H9 (cell line): ENCODE measurements around the gene DCAF12. TPM values are rescaled to one million over a fixed set of nuclear protein-coding genes. Genes with fewer than 3 reads are reported as not detected.

Source experiments
- DNase-seq: peaks from one replicate; pipeline ENCODE4 v3.0.0-alpha.2; 2017
- H2AFZ ChIP-seq: one replicate; pipeline ENCODE4 v1.6.1; 2013; ENCODE audit warnings: mild to moderate bottlenecking, low read length, control low read depth, moderate library complexity
- H2AK5ac ChIP-seq: 2 replicates; pipeline ENCODE4 v1.6.1; 2013; ENCODE audit warnings: low read length, control low read depth, mixed read lengths; ENCODE audit not compliant: insufficient read length
- H2BK120ac ChIP-seq: one replicate; pipeline ENCODE4 v1.6.1; 2013; ENCODE audit warnings: low read depth, mild to moderate bottlenecking, low read length, control low read depth, inconsistent platforms; ENCODE audit not compliant: poor library complexity, severe bottlenecking
- H2BK12ac ChIP-seq: 2 replicates; pipeline ENCODE4 v1.6.1; 2013; ENCODE audit warnings: low read length, control low read depth, mixed read lengths, low read depth; ENCODE audit not compliant: insufficient read length
- H2BK15ac ChIP-seq: 2 replicates; pipeline ENCODE4 v1.6.1; 2013; ENCODE audit warnings: low read depth, low read length, control low read depth
- H2BK20ac ChIP-seq: one replicate; pipeline ENCODE4 v1.6.1; 2013; ENCODE audit warnings: low read depth, mild to moderate bottlenecking, low read length, control low read depth, inconsistent platforms; ENCODE audit not compliant: poor library complexity, severe bottlenecking
- H2BK5ac ChIP-seq: 2 replicates; pipeline ENCODE4 v1.6.1; 2013; ENCODE audit warnings: low read length, control low read depth, mixed read lengths; ENCODE audit not compliant: insufficient read length
- H3K14ac ChIP-seq: 2 replicates; pipeline ENCODE4 v1.6.1; 2013; ENCODE audit warnings: low read length, control low read depth; ENCODE audit not compliant: insufficient read depth
- H3K18ac ChIP-seq: 2 replicates; pipeline ENCODE4 v1.6.1; 2013; ENCODE audit warnings: low read depth, mild to moderate bottlenecking, mixed read lengths, low read length, control low read depth; ENCODE audit not compliant: insufficient read length
- H3K23ac ChIP-seq: 2 replicates; pipeline ENCODE4 v1.6.1; 2013; ENCODE audit warnings: low read length, control low read depth, mixed read lengths, low read depth; ENCODE audit not compliant: insufficient read length
- H3K23me2 ChIP-seq: 2 replicates; pipeline ENCODE4 v1.6.1; 2013; ENCODE audit warnings: low read depth, mild to moderate bottlenecking, mixed read lengths, low read length, control low read depth; ENCODE audit not compliant: insufficient read length, poor library complexity, severe bottlenecking
- H3K27ac ChIP-seq: 2 replicates; pipeline ENCODE4 v1.5.1; 2013; ENCODE audit warnings: low read length, control low read depth, mixed read lengths, low read depth; ENCODE audit not compliant: insufficient read length
- H3K27me3 ChIP-seq: 2 replicates; pipeline ENCODE4 v1.6.1; 2013; ENCODE audit warnings: low read length, control low read depth, inconsistent platforms; ENCODE audit not compliant: insufficient read depth
- H3K4ac ChIP-seq: 2 replicates; pipeline ENCODE4 v1.6.1; 2013; ENCODE audit warnings: low read depth, mild to moderate bottlenecking, control low read depth, inconsistent platforms, low read length, moderate library complexity
- H3K4me1 ChIP-seq: 2 replicates; pipeline ENCODE4 v1.6.1; 2013; ENCODE audit warnings: low read length, control low read depth, inconsistent platforms; ENCODE audit not compliant: insufficient read depth
- H3K4me2 ChIP-seq: 2 replicates; pipeline ENCODE4 v1.6.1; 2013; ENCODE audit warnings: low read length, control low read depth, mixed read lengths; ENCODE audit not compliant: insufficient read length, insufficient read depth
- H3K56ac ChIP-seq: 2 replicates; pipeline ENCODE4 v1.6.1; 2013; ENCODE audit warnings: low read depth, mild to moderate bottlenecking, mixed read lengths, low read length, control low read depth; ENCODE audit not compliant: insufficient read length
- H3K79me1 ChIP-seq: 2 replicates; pipeline ENCODE4 v1.6.1; 2013; ENCODE audit warnings: low read depth, mild to moderate bottlenecking, moderate library complexity, low read length, control low read depth, inconsistent platforms; ENCODE audit not compliant: insufficient read depth, poor library complexity, severe bottlenecking
- H3K79me2 ChIP-seq: 2 replicates; pipeline ENCODE4 v1.6.1; 2013; ENCODE audit warnings: low read length, control low read depth, inconsistent platforms; ENCODE audit not compliant: insufficient read depth
- H3K9ac ChIP-seq: 2 replicates; pipeline ENCODE4 v1.6.1; 2013; ENCODE audit warnings: low read length, control low read depth, mixed read lengths; ENCODE audit not compliant: insufficient read length; ENCODE audit errors: extremely low read depth
- H3K9me3 ChIP-seq: one replicate; pipeline ENCODE4 v1.6.1; 2013; ENCODE audit warnings: low read depth, low read length, inconsistent platforms; ENCODE audit not compliant: control insufficient read depth
- H3T11ph ChIP-seq: one replicate; pipeline ENCODE4 v1.6.1; 2013; ENCODE audit warnings: mild to moderate bottlenecking, low read length, control low read depth, inconsistent platforms
- H4K20me1 ChIP-seq: one replicate; pipeline ENCODE4 v1.6.1; 2013; ENCODE audit not compliant: control insufficient read depth, insufficient read length, insufficient read depth
- H4K5ac ChIP-seq: 2 replicates; pipeline ENCODE4 v1.6.1; 2013; ENCODE audit warnings: low read depth, mild to moderate bottlenecking, mixed read lengths, low read length, control low read depth; ENCODE audit not compliant: insufficient read length
- H4K8ac ChIP-seq: replicated peaks from 2 replicates; pipeline ENCODE4 v1.6.1; 2013; ENCODE audit warnings: low read length, control low read depth, mixed read lengths, low read depth; ENCODE audit not compliant: insufficient read length
- H4K91ac ChIP-seq: 2 replicates; pipeline ENCODE4 v1.6.1; 2013; ENCODE audit warnings: low read depth, mild to moderate bottlenecking, moderate library complexity, mixed read lengths, low read length, control low read depth; ENCODE audit not compliant: insufficient read length
- H3K27ac Mint-ChIP-seq, 3 experiments: 2 replicates in 2 of 3; 3 replicates in 1 of 3; pipeline ENCODE4 v1.8.0; 2020 to 2021; ENCODE audit warnings: mixed read lengths in 3 of 3, mild to moderate bottlenecking in 1 of 3, moderate library complexity in 1 of 3
- H3K27me3 Mint-ChIP-seq: 2 replicates; pipeline ENCODE4 v1.8.0; 2021; ENCODE audit warnings: low read depth, mild to moderate bottlenecking, moderate library complexity, mixed read lengths
- H3K36me3 Mint-ChIP-seq, 3 experiments: 2 replicates in 2 of 3; 3 replicates in 1 of 3; pipeline ENCODE4 v1.8.0; 2020 to 2021; ENCODE audit warnings: low read depth in 3 of 3, mixed read lengths in 3 of 3; ENCODE audit not compliant: insufficient read depth in 1 of 3
- H3K4me1 Mint-ChIP-seq, 2 experiments: 2 replicates each; pipeline ENCODE4 v1.8.0; 2020; ENCODE audit warnings: mixed read lengths in 2 of 2
- H3K4me3 Mint-ChIP-seq, 2 experiments: 2 replicates in 1 of 2; 3 replicates in 1 of 2; pipeline ENCODE4 v1.8.0; 2020 to 2021; ENCODE audit warnings: mild to moderate bottlenecking in 2 of 2, mixed read lengths in 2 of 2, moderate library complexity in 1 of 2
- H3K9me3 Mint-ChIP-seq, 2 experiments: 2 replicates in 1 of 2; 3 replicates in 1 of 2; pipeline ENCODE4 v1.8.0; 2020; ENCODE audit warnings: mild to moderate bottlenecking in 2 of 2, mixed read lengths in 2 of 2, moderate library complexity in 1 of 2
- CTCF ChIP-seq: fragments of 200-600 bp; sonication (generic); conservative IDR thresholded peaks from 3 replicates; pipeline ENCODE4 v1.8.0; 2021; ENCODE audit warnings: antibody characterized with exemption, mild to moderate bottlenecking
- WGBS: extraction: QIAGEN DNeasy Blood & Tissue Kit; methylation state at CpG from one replicate; pipeline ENCODE4 v1.1.7; 2013; ENCODE audit warnings: missing lambda C conversion rate, low lambda C conversion rate, mixed read lengths; ENCODE audit not compliant: insufficient read length; ENCODE audit errors: extremely low coverage; 5-methylcytosine and 5-hydroxymethylcytosine counted together
- total RNA-seq: library from RNA; stranded (reverse); gene quantifications from 2 replicates; pipeline ENCODE4 v1.2.1, GENCODE V29; 2021

DCAF12 gene
- total RNA-seq, 1 experiment from 2014 or later, result 33.6 TPM

GRCh38 chr9:34089311-34089710, 37.2 kb downstream of the DCAF12 start:
- H3K9ac ChIP-seq, result no peak overlapping the region
- H2BK20ac ChIP-seq, result no peak overlapping the region
- H3K56ac ChIP-seq, result no peak overlapping the region
- no peak overlapping the region for H3K18ac ChIP-seq
- H3K27ac ChIP-seq, result no peak overlapping the region
- H2BK15ac ChIP-seq, result no peak overlapping the region
- H2AFZ ChIP-seq, result no peak overlapping the region
- H2AK5ac ChIP-seq, result no peak overlapping the region
- no peaks in the 10 kb centered on the region for H3K27me3 ChIP-seq
- no peak overlapping the region for H3K4me2 ChIP-seq
- no peaks in the 10 kb centered on the region for H3K79me2 ChIP-seq
- no peak overlapping the region for H3K4me3 Mint-ChIP-seq
- no peak overlapping the region for H2BK5ac ChIP-seq
- H3K27me3 Mint-ChIP-seq, result no peaks in the 10 kb centered on the region
- H3K36me3 Mint-ChIP-seq, result peaks cover 27 to 82% (median 76%) of the 10 kb centered on the region in 3 experiments; a peak in 6 of 7 replicates
- H3K4me1 Mint-ChIP-seq, result no peaks in the 10 kb centered on the region
- H3K14ac ChIP-seq, result no peak overlapping the region
- H3T11ph ChIP-seq, result no peak overlapping the region
- peaks cover 4% of the 10 kb centered on the region for H4K20me1 ChIP-seq
- no peak for TF ChIP-seq CTCF
- WGBS, result no CpG with 5 or more reads among the region's 7 CpGs
- no peak overlapping the region for H3K4ac ChIP-seq
- H3K79me1 ChIP-seq, result no peaks in the 10 kb centered on the region
- DNase-seq, result no peak
- H2BK12ac ChIP-seq, result no peak overlapping the region
- H3K4me1 ChIP-seq, result no peaks in the 10 kb centered on the region
- H3K9me3 ChIP-seq, result no peaks in the 10 kb centered on the region
- H2BK120ac ChIP-seq, result no peak overlapping the region
- no peak overlapping the region for H3K23ac ChIP-seq
- H4K5ac ChIP-seq, result no peak overlapping the region
- H3K9me3 Mint-ChIP-seq, result no peaks in the 10 kb centered on the region
- no peaks in the 10 kb centered on the region for H3K23me2 ChIP-seq
- H3K27ac Mint-ChIP-seq, result no peak overlapping the region
- H4K91ac ChIP-seq, result no peak overlapping the region
- H4K8ac ChIP-seq, result no peak overlapping the region
